C1 segment of cervical spinal cord (tissue), 14 donors: ENCODE data around the gene LRBA.
"Not testable (repeated sequence)": the region's sequence is repeated elsewhere in the genome, so short reads cannot be mapped to it uniquely, and the experiment has no call there.

Experiments
- DNase-seq, 14 donors: peaks; one replicate each; lab custom pipeline; 2025; lab: John Stamatoyannopoulos, UW

Gene LRBA

GRCh38 chr4:150423503-150423902, 591.6 kb downstream of the LRBA start:
- no peak for DNase-seq

DNA sequence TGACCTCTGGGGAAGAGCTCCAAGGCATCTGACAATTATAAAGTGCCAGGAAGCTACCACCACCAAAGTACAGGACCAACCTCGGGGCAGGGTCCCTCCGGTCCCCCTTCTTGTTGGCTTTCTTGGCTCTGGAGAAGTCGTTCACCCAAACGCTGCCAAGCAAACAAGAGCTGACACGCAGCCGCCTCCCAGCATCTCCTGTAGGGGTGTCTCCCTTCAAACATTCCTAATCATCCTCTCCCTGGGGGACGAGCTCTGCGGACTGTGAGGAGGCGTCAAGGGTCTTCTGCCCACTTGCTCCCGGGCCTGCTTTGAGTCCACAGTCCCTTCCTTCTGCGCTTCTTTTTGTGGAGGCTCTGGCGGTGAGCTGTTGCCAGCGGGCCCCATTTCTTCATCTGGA, 592.0 kb downstream of the LRBA start:
- DNase-seq, result no peak

DNA sequence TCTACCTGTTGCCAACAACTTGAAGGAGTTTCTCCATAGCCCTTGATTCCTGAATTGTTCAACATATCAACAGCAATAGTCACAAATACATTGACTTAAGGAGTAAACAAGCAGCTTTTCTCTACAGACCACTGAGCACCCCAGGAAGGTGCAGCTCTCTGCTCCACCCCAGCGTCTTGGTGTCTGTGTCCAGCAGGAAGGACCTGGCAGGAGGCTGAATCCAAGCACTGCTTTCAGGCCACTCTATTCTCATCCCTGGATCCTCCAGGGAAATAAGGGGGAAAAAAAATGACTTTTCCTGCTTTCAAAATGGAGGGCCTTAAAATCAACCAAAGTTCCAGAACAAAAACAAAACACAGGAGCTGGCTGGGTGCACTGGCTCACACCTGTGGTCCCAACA, 593.5 kb downstream of the LRBA start:
- DNase-seq, result no peak

DNA sequence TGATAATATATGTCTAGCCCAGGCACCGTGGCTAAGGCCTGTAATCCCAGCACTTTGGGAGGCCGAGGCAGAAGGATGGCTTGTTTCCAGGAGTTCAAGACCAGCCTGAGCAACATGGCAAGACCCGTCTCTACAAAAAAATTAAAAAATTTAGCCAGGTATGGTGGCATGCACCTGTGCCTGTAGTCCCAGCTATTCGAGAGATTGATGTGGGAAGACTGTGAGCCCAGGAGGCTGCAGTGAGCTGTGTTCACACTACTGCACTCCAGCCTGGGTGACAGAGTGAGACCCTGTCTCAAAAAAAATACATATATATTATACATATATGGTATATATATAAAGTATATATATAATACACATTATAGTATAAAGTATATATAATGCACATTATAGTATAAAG, 595.1 kb downstream of the LRBA start:
- DNase-seq, result no peak

- no peak for DNase-seq
Observed at GRCh38 chr4:150418757-150419410, 596.2 kb downstream of the LRBA start.

- DNase-seq, result no peak
Observed at GRCh38 chr4:150415213-150415612, 599.9 kb downstream of the LRBA start.

DNA sequence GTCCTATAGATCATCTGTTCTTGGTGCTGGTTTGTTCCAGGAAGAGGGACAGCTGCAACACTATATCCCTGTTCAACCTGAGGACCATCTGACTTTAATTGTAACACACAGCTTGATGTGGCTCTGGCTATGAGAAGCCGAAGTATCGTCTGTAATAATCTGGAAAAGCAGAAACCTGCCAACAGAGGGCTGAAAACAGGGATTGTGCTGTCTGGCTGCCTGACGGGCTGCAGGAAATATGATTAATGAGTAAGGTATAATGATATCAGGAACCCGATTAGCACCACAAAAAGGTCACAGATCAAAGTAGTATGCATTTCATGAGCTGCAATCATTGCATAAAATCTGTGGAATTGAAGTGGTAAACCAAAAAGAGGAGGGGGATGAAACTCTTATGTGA, 603.6 kb downstream of the LRBA start:
- peak in 1 of 14 donors; percentile 13 for DNase-seq

GRCh38 chr4:150402871-150403272, 612.2 kb downstream of the LRBA start:
- DNase-seq, result peak in 2 of 14 donors; percentile 2 to 7

DNA sequence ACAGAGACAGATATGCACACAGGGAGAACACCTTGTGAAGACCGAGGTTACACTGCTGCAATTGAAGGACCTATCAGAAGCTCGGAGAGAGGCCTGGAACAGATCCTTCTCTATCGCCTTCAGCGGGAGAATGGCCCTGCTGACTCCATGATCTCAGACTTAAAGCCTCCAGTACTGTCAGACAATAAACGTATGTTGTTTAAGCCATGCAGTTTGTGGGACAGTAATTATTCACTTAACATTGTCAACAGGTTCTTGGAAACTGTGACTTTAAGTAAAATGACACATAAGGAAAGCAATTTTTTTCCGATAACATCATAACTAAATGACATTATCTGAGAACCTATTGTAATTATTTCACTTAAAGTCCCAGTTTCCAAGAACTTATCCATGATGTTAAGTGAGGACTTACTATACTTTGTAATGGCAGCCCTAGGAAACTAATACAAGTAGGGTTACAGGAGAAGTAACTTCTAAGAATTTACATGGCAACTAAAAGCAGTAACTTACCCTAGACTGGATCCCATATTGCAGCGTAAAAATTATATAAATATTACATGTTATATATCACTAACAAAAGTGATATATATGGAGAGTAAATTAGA, 613.9 kb downstream of the LRBA start:
- no peak for DNase-seq

- no peak for DNase-seq
Observed at GRCh38 chr4:150395872-150396271, 619.2 kb downstream of the LRBA start.

- DNase-seq, result no peak
Observed at GRCh38 chr4:150394046-150394445, 621.0 kb downstream of the LRBA start.

DNA sequence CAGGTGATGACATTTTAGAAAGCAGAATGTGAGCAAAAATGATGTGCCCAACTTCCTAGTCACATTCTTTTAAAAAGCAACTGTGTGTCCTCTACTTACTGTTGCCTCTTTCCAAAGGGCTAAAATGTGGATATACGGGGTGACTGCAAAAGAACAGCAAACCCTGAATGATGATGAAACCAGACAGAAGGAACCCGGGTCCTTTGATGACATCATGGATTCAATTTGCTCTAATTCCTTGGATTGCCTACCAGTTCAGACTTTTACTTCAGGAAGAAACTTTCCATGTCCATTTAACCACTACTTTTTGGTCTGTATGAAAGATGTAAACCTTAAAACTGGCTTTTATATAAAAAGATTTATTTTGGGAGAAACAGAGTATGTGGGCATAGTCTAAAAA, 624.0 kb downstream of the LRBA start:
- no peak for DNase-seq

GRCh38 chr4:150390531-150390910, 624.6 kb downstream of the LRBA start:
- DNase-seq, result no peak

- DNase-seq, result no peak
Observed at GRCh38 chr4:150389896-150390530, 625.1 kb downstream of the LRBA start.

- DNase-seq, result no peak
Observed at GRCh38 chr4:150387981-150388380, 627.1 kb downstream of the LRBA start.

DNA sequence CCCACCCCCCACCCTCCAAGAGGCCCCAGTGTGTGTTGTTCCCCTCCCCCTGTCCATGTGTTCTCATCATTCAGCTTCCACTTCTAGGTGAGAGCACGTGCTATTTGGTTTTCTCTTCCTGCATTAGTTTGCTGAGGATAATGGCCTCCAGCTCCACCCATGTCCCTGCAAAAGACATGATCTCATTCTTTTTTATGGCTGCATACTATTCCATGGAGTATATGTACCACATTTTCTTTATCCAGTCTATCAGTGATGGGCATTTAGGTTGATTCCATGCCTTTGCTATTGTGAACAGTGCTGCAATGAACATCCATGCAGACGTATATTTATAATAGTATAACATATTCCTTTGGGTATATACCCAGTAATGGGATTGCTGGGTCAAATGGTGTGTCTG, 628.7 kb downstream of the LRBA start:
- DNase-seq, result not testable (repeated sequence)

GRCh38 chr4:150385606-150386005, 629.5 kb downstream of the LRBA start:
- DNase-seq, result no peak

GRCh38 chr4:150384249-150384648, 630.8 kb downstream of the LRBA start:
- DNase-seq, result no peak

- DNase-seq, result no peak
Observed at GRCh38 chr4:150382028-150382427, 633.1 kb downstream of the LRBA start.

DNA sequence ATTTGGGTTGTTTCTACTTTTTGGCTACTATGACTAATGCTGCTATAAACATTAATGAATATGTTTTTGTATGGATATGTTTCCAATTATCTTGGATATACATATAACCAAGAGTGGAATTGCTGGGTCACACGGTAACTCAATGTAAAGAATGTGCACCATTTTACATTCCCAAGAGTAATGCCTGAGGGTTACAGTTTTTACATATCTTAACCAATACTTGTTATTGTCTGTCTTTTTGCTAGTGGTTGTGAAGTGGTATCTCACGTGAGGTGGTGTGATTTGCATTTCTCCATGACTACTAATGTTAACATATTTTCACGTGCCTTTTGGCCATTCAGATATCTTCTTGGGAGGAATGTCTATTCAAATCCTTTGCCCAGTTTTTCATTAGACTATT, 633.5 kb downstream of the LRBA start:
- DNase-seq, result no peak

DNA sequence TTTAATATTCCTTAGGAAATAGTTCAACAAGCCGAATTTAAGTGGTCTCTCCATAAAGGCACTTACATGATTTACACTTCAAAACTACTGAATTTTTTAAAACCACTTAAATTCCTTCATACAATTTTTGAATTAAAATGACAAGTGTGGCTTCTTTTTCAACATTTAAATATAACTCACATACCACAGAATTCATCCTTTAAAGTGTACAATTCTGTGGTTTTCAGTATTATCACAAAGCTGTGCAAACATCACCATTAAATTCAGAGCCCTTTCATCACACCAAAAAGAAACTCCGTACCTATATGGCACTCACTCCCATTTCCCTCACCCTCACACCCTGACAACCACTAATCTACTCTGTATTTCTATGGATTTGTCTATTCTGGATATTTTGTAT, 634.0 kb downstream of the LRBA start:
- DNase-seq, result no peak

DNA sequence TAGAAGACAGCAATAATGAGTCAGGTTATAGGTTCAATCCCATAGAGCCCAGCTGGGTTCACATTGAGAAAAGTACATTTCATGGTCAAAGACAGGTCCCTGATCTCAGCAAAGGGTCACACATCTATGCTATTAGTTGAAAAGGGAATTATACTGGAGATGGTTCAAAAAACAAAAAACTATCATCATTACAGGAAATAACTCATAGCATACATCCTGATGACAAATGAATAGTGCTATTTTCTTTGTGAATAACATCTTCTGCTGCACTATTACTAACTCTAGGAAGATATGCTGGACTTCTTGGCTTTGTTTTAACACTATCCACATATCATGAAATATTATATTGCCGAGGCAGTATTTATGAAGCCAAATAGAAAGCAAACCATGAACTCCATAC, 635.6 kb downstream of the LRBA start:
- no peak for DNase-seq

- no peak for DNase-seq
Observed at GRCh38 chr4:150375025-150375424, 640.1 kb downstream of the LRBA start.
